Measurements from ENCODE around the gene SLC9A7. TPM values are rescaled to one million over a fixed set of nuclear protein-coding genes. Genes with fewer than 3 reads are reported as not detected.

The SLC9A7 gene
- total and polyA plus RNA-seq, 2 experiments from 2014 or later, result 2.5 to 15.4 TPM

DNA sequence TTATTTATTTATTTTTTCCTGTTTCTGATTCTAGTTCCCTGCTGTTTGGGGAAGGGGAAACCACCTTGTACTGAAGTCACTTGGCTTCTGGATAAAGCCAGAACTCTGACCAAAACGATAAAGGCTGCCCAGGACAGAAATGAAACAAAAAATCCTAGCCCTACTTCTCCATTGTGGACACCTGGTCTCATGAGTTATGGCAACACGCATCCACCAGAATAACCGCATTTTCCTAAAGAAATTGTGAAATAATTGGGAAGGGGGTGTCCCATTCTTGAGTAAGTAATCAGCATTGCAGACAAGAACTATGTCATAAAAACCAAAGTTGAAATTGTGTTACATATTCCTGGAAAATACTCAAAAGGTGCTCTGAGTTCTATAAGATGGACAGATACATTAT, 42.1 kb downstream of the SLC9A7 start:
- TF ChIP-seq, protein P1, sequence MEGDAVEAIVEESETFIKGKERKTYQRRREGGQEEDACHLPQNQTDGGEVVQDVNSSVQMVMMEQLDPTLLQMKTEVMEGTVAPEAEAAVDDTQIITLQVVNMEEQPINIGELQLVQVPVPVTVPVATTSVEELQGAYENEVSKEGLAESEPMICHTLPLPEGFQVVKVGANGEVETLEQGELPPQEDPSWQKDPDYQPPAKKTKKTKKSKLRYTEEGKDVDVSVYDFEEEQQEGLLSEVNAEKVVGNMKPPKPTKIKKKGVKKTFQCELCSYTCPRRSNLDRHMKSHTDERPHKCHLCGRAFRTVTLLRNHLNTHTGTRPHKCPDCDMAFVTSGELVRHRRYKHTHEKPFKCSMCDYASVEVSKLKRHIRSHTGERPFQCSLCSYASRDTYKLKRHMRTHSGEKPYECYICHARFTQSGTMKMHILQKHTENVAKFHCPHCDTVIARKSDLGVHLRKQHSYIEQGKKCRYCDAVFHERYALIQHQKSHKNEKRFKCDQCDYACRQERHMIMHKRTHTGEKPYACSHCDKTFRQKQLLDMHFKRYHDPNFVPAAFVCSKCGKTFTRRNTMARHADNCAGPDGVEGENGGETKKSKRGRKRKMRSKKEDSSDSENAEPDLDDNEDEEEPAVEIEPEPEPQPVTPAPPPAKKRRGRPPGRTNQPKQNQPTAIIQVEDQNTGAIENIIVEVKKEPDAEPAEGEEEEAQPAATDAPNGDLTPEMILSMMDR (conservative IDR thresholded peaks at IDR 0.05; ENCODE audit: low read depth in 2 of 2), result no peak
- TF ChIP-seq ZNF462 (CRISPR knock-in tag; IDR thresholded peaks at IDR 0.05) (no peak), REST (IDR thresholded peaks at IDR 0.05; ENCODE audit: unreplicated experiment) (no peak), CREB1 (CRISPR knock-in tag; IDR thresholded peaks at IDR 0.05; ENCODE audit: low read depth) (no peak)
- H3K4me1 Mint-ChIP-seq, result peaks cover 24% of the 10 kb centered on the region
- no peaks in the 10 kb centered on the region for H3F3A ChIP-seq (replicated peaks; ENCODE audit: low read depth)
- H4K20me1 ChIP-seq (replicated peaks; ENCODE audit: insufficient read depth), result no peaks in the 10 kb centered on the region; the same call in 1 of the 2 replicates
- no peak overlapping the region for H3K27ac Mint-ChIP-seq
- H3K79me2 ChIP-seq (replicated peaks; ENCODE audit: insufficient read depth), result peaks cover 42% of the 10 kb centered on the region
- ATAC-seq, result no peak
- no peak overlapping the region for H3K4me3 Mint-ChIP-seq
- no peaks in the 10 kb centered on the region for H3K27me3 Mint-ChIP-seq (ENCODE audit: insufficient read depth, low read depth, poor library complexity)
- no peak for DNase-seq (ENCODE audit: low spot score)
- no peak overlapping the region for H3K4me3 ChIP-seq
- H3K36me3 ChIP-seq (ENCODE audit: insufficient read depth), result no peaks in the 10 kb centered on the region
- H3K27ac ChIP-seq (ENCODE audit: low read depth), result no peak overlapping the region
- H3K4me1 ChIP-seq (ENCODE audit: insufficient read depth), result no peaks in the 10 kb centered on the region; the same call in 1 of the 2 replicates
- H3K9me2 ChIP-seq (ENCODE audit: insufficient read depth), result no peaks in the 10 kb centered on the region
- no peaks in the 10 kb centered on the region for H3K36me3 Mint-ChIP-seq (ENCODE audit: low read depth)
- no peak overlapping the region for H3K4me2 ChIP-seq
- peaks cover 2% of the 10 kb centered on the region; the same call in 1 of the 3 replicates for H3K9me3 Mint-ChIP-seq
- no peak overlapping the region for H2AFZ ChIP-seq
- no peaks in the 10 kb centered on the region for H3K27me3 ChIP-seq (ENCODE audit: insufficient read depth)

Data from GM23338 (cell line).